Endothelial cell (in vitro differentiated cells): ENCODE results near the gene PTPN23. TPM values are rescaled to one million over a fixed set of nuclear protein-coding genes. Genes with fewer than 3 reads are reported as not detected.
"Not testable (repeated sequence)": the region's sequence is repeated elsewhere in the genome, so short reads cannot be mapped to it uniquely, and the experiment has no call there.

Source experiments
- DNase-seq: peaks from one replicate; pipeline ENCODE4 v3.0.0; 2021; ENCODE audit warnings: low spot score
- H3K27ac Mint-ChIP-seq: one replicate; pipeline ENCODE4 v1.8.0; 2021; ENCODE audit warnings: mixed read lengths, inconsistent platforms; ENCODE audit not compliant: unreplicated experiment
- H3K27me3 Mint-ChIP-seq: one replicate; pipeline ENCODE4 v1.8.0; 2021; ENCODE audit warnings: mild to moderate bottlenecking, moderate library complexity, mixed read lengths, inconsistent platforms; ENCODE audit not compliant: unreplicated experiment
- H3K36me3 Mint-ChIP-seq: one replicate; pipeline ENCODE4 v1.8.0; 2021; ENCODE audit warnings: mild to moderate bottlenecking, low read depth, mixed read lengths, inconsistent platforms; ENCODE audit not compliant: unreplicated experiment
- H3K4me1 Mint-ChIP-seq: one replicate; pipeline ENCODE4 v1.8.0; 2021; ENCODE audit warnings: mild to moderate bottlenecking, mixed read lengths, inconsistent platforms; ENCODE audit not compliant: unreplicated experiment
- H3K4me3 Mint-ChIP-seq: one replicate; pipeline ENCODE4 v1.8.0; 2021; ENCODE audit warnings: mild to moderate bottlenecking, mixed read lengths, inconsistent platforms; ENCODE audit not compliant: unreplicated experiment
- H3K9me3 Mint-ChIP-seq: one replicate; pipeline ENCODE4 v1.8.0; 2021; ENCODE audit warnings: mixed read lengths, inconsistent platforms; ENCODE audit not compliant: unreplicated experiment
- total RNA-seq: library from RNA; stranded (reverse); fragmentation: NEBNext Ultra II Directional; extraction: Animal tissue kit (Norgen Biotek cat#: 25700); gene quantifications from one replicate; pipeline ENCODE4 v1.2.1, GENCODE V29; 2021; ENCODE audit not compliant: unreplicated experiment
- TF ChIP-seq, protein P1 (sequence below): fragments of 200-600 bp; sonication (generic); IDR thresholded peaks from one replicate; pipeline ENCODE4 v1.5.0; 2021; ENCODE audit warnings: antibody characterized with exemption; ENCODE audit not compliant: unreplicated experiment

PTPN23 gene
- total RNA-seq, 1 donor from 2014 or later, result 47.8 TPM

DNA sequence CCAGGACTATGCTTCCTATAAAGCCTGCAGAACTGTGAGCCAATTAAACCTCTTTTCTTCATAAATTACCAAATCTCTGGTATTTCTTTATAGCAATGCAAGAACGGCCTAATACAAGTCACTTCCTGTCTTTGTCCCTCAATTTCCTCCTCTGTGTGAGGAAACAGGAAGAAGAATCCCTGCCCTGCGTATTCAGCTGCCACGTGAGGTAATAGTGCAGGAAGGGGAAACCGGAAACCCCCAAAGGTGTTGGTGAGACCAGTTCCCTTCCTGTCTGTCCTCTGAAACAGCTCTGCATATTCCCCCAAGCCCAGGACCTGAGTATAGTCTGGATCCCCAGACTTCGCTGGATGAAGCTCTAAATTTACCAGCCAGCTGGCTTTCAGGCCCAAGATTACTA is 18.1 kb upstream of the PTPN23 start:
- Mint-ChIP-seq H3K27ac (peak overlapping the region; percentile 99), H3K4me3 (peak overlapping the region; percentile 84), H3K27me3 (peaks cover 28% of the 10 kb centered on the region), H3K4me1 (peaks cover 19% of the 10 kb centered on the region), H3K36me3 (peaks cover 39% of the 10 kb centered on the region), H3K9me3 (peaks cover 18% of the 10 kb centered on the region)
- TF ChIP-seq, protein P1, sequence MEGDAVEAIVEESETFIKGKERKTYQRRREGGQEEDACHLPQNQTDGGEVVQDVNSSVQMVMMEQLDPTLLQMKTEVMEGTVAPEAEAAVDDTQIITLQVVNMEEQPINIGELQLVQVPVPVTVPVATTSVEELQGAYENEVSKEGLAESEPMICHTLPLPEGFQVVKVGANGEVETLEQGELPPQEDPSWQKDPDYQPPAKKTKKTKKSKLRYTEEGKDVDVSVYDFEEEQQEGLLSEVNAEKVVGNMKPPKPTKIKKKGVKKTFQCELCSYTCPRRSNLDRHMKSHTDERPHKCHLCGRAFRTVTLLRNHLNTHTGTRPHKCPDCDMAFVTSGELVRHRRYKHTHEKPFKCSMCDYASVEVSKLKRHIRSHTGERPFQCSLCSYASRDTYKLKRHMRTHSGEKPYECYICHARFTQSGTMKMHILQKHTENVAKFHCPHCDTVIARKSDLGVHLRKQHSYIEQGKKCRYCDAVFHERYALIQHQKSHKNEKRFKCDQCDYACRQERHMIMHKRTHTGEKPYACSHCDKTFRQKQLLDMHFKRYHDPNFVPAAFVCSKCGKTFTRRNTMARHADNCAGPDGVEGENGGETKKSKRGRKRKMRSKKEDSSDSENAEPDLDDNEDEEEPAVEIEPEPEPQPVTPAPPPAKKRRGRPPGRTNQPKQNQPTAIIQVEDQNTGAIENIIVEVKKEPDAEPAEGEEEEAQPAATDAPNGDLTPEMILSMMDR, result no peak
- peak; percentile 52 for DNase-seq

DNA sequence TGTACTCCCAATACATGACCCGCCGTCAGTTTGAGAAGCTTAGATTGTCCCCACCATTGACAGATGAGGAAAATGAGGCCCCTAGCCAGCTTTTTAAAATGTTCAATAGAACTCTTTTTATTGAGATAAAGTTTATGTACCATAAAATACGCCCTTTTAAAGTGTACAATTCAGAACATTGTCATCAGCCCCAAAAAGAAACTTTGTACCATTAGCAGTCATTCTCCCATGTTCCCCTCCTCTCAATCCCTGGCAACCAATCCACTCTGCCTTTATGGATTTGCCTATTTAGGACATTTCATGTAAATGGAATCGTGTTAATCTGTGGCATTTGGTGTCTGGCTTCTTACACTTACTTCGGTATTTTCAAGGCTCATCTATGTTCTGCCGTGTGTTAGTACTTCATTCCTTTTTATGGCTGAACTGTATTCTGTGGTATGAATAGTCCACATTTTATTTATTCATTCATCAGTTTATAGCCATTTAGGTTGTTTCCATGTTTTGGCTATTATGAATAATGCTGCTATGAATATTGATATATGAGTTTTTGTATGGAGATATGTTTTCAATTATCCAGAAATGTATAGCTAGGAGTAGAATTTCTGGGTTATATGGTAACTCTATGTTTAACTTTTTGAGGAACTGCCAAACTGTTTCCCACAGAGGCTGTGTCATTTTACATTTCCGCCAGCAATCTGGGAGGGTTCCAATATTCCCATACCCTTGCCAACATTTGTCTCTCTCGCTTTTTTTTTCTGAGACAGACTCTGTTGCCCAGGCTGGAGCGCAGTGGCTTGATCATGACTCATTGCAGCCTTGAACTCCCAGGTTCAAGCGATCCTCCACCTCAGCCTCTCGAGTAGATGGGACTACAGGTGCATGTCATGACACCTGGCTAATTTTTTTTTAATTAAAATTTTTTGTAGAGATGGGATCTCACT is 15.3 kb upstream of the PTPN23 start:
- Mint-ChIP-seq H3K36me3 (peaks cover 22% of the 10 kb centered on the region), H3K9me3 (peaks cover 9% of the 10 kb centered on the region), H3K4me3 (peak overlapping the region; percentile 17), H3K27ac (peak overlapping the region; percentile 58), H3K4me1 (peaks cover 23% of the 10 kb centered on the region), H3K27me3 (peaks cover 30% of the 10 kb centered on the region)
- TF ChIP-seq, protein P1, result no peak
- DNase-seq, result no peak

DNA sequence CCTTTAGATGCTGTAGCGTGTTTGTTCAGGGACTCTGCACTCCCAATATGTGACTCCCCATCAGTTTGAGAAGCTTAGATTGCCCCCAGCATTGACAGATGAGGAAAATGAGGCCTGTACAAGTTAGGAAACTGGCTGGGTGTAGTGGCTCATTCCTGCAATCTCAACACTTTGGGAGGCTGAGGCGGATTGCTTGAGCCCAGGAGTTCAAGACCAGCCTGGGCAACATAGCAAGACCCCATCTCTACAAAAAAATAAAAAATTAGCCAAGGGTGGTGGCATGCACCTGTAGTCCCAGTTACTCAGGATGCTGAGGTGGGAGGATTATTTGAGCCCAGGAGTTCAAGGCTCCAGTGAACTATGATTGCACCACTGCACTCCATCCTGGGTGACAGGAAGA is 14.0 kb upstream of the PTPN23 start:
- Mint-ChIP-seq H3K36me3 (peaks cover 21% of the 10 kb centered on the region), H3K9me3 (peaks cover 9% of the 10 kb centered on the region), H3K27ac (no peak overlapping the region), H3K4me3 (no peak overlapping the region), H3K4me1 (peaks cover 26% of the 10 kb centered on the region), H3K27me3 (peaks cover 31% of the 10 kb centered on the region)
- TF ChIP-seq, protein P1, result no peak
- no peak for DNase-seq

DNA sequence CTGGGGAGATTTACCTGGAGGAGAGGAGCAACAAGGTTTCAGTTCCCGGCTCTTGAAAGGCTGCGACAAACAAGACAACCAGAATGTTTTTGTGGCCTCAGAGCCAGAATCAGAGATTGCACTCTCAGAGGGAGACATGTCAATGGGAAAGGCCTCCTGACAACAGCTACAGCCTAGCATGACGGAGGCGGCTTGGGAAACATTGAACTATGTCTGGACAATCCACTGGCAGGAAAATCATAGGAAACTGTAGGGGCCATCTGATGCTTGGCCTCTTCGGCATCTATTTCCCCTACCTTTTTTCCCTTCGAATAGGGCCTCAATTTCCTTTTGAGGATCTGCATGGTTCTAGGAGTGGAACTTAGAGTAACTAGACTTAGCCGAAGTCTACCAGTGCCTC is 13.2 kb upstream of the PTPN23 start:
- peaks cover 3% of the 10 kb centered on the region for H3K9me3 Mint-ChIP-seq
- H3K36me3 Mint-ChIP-seq, result peaks cover 16% of the 10 kb centered on the region
- H3K27me3 Mint-ChIP-seq, result peaks cover 27% of the 10 kb centered on the region
- H3K4me3 Mint-ChIP-seq, result no peak overlapping the region
- peaks cover 25% of the 10 kb centered on the region for H3K4me1 Mint-ChIP-seq
- peak overlapping the region; percentile 67 for H3K27ac Mint-ChIP-seq
- TF ChIP-seq, protein P1, result no peak
- no peak for DNase-seq

DNA sequence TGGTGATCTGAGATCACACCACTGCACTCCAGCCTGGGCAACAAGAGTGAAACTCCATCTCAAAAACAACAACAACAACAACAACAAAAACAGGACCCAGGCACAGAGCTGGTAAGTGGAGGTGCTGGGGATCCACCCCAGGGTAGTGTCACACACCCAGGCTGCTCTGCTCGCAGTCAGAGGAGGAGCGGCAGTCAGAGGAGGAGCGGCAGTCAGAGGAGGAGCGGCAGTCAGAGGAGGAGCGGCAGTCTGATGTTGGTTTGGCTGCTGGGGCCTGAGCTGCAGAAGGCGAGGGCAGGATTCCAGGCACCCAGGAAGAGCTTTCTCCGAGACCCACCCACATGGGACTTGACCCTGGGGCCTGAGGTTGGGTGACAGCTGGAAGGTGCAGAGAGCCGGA is 10.8 kb upstream of the PTPN23 start:
- DNase-seq, H3K4me3 Mint-ChIP-seq, H3K36me3 Mint-ChIP-seq, H3K27ac Mint-ChIP-seq, H3K9me3 Mint-ChIP-seq: not testable (repeated sequence)
- H3K27me3 Mint-ChIP-seq, result peaks cover 15% of the 10 kb centered on the region
- H3K4me1 Mint-ChIP-seq, result peaks cover 22% of the 10 kb centered on the region
